Stimulated activated CD8-positive, alpha-beta memory T cell treated with anti-CD3 and anti-CD28 coated beads, Interleukin-2, amount 100 ng/mL, for 1 hour (primary cell): ENCODE measurements around the gene ITGA5.
A peak's percentile ranks its signal among the peaks of the same experiment; 100 is the strongest.

Source experiments
- DNase-seq, 2 donors: peaks; one replicate each; pipeline ENCODE4 v3.0.0-alpha.2; 2020; ENCODE audit warnings: low read depth in 2 of 2

ITGA5 gene

DNA sequence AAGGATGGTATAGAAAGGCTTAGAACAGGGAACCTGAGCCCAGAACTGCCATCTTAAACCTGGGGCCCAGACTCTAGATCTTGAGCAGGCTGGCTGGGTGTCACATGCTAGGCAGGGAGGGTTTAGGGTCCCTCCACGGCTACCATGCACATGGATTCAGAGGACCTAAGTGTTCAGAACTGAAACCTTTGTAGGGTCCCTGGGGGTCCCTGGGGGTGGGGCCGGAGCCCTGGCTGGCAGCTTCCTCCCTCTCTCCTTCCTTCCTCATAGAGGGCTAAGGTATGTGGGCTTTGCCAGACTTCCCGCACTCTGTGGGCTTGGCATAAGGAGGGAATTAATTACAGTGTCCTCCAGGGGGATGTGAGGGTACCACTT is 29.9 kb downstream of the ITGA5 start:
- no peak for DNase-seq

DNA sequence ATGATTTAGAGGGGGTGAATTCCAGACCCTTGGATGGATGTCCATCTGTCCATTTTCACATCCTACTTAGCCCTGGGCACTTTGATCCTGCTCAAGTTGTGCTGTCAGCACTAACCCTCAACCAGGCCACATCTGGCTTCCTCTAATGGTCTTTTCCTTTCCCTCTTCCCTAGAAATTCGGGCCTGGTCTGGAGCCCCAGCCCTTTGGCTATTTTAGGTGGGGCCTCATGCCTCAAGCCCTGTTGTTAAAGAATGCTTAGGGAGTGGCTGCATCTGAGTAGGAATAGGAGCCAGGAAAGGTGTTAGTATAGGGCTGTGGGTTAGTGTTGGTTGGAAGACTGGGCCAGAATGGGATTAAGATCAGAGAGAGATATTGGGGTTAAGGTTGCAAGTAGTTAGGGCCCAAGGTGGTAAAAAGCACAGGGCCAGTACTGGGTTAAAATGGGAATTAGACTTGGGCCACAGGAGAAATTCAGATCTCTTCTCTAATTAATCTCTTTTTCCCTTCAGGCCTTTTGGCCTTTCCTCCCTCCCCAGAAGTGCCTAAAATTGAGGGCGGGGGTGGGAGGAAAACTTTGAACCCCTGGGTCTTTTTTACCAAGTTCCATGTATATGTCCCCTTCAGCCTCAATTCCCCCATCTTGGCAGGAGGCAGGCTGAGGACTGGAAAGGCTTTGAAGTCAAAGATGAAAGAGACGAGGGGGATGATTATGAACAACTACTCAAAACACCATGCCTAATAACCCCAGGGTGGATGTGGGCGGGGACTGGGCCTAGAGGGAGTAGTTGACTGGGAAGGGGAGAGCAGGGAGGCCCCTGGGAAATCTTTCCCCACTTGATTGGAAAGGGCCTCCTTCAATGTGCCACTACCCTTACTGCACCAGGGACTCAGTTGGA is 30.6 kb downstream of the ITGA5 start:
- DNase-seq, result no peak

DNA sequence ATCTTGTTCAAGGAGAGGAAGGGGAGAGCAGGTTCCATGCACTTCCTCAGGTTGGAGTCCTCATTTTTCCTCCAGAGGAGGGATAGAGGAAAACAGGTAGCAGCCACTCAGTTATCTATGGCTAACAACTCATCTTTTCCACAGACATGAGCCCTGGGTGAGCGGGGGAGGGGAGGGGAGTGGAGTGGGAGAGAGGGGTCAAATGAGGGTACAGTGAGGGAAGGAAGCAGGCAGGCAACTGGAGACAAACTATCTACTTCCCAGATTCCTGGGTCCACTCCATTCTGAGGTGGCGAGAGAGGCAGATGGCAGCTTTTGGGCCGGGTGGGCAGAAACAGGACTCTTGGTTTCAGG is 32.0 kb downstream of the ITGA5 start:
- no peak for DNase-seq

DNA sequence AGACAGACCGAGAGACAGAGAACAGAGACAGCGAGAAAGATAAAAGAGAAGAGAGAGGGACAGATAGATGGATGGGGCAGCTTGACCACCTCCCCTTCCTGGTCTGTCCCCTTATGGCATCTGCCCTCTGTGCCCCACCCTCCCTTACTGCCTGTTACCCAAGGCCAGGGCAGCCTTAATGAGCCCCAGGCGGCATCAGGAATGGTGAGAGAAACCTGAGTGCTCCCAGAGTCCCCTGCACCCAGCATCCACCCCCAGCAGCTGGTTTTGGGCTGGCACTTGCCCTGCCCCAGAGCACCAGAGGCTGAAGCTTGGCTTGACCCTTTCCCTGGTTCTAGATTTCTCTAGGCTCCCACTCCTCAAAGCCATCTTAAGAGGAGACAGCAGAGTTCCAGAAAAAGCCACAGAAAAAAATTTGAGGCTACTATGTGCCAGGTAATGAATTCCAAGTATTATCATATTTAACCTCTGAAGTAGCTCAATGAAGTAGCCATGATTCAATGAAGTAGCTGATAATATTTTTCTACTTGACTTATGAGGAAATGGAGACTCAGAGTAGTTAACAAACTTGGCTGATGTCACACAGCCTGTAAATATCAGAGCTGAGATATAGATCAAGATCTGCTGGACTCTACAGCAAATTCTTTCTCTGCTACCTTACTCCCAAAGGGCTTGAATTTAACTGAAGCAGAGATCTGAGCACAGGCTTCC is 32.5 kb downstream of the ITGA5 start:
- no peak for DNase-seq

DNA sequence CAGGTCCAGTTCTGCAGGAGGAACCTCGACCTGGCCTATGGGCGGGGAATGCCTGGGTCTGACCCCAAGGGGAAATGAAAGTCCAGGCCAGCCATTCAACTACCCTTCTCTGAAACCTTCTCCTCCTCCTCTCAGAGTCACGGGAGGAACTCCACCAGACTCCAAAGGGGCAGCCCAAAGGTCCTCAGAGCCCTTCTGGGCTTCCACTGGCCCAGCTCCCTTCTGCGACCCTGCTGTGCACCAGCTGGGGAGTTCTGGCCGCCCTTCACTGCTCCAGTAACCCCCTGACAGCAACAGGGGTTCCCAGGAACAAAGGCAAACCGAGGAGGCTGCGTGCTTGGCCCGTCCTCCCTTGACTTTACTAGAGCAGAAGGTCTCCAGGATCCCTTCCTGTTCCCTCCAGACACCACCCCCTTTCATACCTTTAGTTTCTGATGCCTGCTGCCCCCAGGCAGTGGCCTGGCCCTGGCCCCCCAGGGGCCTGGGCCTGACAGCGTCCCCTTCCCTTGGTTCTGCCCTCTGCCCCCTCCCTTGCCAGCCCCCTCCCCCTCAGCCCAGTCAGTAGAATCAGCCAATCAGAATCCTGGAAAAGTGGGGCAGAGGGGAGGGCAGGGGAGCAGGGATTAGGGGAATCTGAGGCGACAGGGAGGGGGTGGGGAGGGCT is 33.7 kb downstream of the ITGA5 start:
- no peak for DNase-seq

DNA sequence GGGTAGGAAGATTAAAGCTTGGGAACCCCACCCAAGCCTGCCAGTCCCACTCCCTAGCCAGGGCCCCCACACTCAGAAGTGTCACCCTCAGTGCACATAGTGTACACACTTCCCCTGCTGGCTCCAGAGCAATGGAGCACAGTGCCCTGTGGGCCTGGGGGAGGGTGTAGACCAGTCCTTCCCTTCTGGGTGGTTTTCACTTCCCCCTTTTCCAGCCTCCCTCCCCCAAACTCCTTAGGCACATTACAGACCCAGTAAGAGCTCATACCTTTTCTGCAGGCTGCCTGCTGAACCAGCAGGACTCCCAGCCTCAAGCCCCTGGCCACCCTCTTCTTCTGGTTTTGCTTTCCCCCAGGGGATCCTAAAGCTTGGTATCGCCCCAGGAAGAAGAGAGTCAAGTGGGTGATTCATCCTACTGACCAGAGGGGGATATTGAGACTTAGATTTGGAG is 34.5 kb downstream of the ITGA5 start, which contains the start of gene ZNF385A:
ZNF385A (minus strand) TSS at position 143 of the 451 bp plus-strand sequence. CDS start 219 bp downstream, outside the sequence.
- no peak for DNase-seq

DNA sequence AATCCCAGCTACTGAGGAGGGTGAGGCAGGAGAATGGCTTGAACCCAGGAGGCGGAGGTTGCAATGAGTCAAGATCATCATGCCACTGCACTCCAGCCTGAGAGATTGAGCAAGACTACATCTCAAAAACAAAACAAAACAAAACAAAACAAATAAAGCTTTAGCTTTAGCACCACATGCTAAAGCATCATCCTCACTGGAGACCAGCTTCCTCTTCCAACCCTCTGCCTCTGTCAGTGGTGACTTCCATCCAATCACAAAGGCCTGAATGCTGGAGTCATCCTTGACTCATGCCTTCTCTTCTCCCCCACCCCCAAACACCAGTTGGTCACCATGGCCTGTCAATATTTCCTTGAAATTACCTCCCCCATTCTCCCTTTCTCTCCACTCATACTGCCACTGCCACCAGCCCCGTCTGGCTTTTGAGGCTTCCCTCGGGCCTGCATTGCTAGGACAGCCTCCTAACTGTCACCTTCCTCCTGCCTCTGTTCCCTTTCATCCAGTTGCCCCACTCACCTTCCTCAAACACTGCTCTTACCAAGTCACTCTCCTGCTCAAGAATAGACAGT is 35.9 kb downstream of the ITGA5 start:
- DNase-seq, result no peak

DNA sequence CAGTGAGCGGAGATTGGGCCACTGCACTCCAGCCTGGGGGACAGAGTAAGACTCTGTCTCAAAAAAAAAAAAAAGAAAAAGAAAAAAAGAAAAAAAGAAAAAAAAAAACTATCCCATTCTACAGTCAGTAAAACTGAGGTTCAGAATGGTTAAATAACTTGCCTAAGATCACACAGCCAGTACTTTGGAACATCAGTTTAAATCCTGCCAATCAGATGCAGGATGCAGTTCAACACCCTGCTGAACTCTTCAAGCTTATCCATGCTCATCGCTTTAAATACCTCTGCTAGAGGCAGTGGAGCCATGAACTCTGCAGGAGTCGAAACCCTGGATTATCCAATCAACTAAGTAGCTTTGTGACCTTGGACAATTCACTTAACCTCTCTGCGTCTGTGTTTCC is 37.9 kb downstream of the ITGA5 start:
- no peak for DNase-seq

DNA sequence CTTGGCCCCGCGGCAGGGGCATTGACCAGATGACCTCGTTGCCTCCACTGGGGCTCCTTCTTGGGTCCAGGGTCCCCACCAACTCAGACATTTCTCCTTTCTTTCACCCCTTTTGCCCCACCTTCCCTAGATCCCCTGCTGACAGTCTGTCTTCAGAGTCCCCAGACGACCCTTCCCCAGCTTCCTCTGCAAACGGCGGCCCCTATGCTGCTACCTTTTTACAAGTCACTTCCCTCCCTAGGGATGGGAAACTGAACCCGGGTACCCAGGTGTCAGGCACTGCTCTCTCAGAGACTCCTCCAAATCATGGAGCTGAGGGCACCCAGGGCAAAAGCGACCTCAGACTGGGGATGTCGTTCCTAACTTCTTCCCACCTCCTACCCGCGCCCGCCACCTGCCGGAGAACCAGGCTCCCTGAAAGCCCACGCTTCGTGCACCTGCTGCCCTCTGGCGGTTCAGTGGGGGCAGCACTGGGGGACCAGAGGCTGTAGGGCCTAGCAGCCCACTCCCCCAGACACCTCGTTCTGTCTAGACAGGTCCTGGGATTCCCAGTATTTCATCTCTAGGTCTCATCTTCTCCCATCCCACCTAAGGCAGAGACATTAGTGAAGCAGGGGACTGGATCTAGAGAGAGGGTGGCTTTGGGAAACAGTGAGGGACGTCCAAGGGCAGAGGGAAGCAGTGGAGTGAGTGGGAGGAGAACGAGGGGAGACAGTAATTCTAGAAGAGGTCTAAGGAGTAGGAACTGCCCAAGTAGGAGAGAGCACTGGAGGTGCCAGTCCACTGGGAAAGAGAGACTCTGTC is 39.5 kb downstream of the ITGA5 start:
- DNase-seq, result peak; percentile 71 to 79

DNA sequence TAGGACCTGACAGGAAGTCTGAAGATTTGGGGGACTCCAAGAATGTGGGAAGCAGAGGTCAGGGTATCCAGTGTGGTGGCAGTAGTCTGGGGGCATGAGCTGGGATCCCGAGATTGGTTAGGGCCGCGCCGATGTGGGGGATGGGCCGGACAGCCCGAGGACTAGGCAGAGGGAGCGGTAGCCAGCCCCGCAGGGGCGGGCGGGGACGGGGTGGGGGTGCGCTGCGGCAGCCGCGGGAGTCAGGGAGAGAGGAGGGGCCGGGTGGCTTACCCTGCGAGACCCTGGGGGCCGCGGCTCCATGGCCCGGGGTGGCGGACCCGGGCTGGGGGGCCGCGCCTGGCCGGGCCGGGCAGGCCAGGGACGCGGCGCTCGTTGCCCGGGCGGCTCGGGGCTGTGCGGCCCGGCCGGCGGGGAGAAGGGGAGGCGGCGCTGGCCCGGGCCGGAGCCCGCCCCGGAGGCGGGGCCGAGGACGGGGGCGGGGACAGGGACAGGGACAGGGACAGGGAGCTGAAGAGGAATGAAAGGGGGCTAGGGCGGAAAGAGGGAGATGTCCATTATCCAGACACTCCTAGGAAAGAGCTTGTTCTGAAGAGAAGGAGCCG is 40.2 kb downstream of the ITGA5 start:
- DNase-seq, result no peak

DNA sequence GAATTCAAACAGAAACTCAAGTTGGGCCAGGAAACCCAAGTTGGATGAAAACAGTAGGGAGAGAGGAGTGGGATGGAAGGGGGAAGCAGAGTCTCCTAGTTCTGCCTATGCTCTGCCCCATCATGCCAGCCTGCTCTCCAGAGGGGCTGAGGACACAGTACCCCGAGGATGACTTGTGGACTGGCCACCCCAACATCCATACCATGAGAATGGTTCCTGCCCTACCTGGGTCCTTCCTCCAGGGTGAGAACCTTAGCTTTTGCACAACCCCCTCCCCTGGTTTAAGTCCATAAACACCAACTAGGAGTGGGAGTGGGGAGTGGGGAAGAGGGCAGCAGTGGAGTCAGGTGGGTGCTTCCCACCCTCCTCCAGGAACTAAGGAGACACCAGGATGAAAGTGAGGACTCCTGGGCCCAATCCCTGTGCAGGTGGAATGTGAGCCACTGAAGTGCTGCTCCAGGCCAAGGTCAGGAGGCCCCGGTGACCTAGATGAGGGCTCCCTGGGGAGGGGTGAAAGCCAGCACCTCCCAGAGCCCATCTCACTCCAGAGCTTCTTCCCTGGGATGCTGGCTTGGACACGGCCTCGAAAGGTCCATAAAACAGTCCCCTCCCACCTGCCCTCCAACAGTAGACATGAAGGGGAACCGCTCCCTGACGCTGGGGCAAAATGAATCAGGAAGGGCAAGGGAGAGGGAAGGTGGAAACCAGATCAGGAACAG is 41.1 kb downstream of the ITGA5 start:
- DNase-seq, result no peak

DNA sequence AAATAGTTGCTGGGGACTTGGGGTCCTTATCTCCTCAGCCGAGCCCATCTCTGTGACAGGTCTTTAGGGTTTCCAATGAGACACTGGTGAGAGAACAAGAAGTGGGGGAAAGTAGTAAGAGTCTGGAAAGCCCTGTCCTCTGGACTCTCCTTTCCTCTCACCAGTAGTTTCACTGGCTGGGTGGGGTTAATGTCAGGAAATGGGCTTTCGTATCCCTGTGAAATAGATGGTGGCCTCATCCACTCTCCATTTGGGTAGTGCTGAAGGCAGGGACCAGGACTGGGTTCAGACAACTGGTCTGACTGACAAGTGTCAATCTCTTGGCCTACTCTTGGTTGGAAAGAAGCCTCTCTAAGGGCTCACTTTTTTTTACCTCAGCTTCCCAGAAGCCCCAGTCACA is 42.1 kb downstream of the ITGA5 start:
- DNase-seq, result no peak

DNA sequence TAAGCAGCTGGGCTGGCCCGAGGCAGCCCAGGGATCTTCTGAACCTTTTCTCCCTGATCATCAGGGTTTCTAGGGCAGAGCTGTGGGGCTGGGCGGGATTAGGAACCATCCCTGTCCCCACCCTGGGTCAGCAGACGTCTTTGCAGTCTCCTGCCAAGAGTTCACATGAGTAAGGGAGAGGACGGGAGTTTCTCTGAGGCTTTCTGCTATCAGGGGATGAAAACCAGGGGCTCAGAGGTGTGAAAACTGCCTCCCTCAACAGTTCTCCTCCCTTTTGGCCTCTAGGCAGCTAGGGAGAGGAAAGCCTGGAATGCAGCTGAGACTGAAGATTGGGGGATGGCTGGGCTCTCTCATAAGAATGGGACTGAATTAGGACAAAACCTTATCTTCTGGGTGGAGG is 42.5 kb downstream of the ITGA5 start:
- no peak for DNase-seq

DNA sequence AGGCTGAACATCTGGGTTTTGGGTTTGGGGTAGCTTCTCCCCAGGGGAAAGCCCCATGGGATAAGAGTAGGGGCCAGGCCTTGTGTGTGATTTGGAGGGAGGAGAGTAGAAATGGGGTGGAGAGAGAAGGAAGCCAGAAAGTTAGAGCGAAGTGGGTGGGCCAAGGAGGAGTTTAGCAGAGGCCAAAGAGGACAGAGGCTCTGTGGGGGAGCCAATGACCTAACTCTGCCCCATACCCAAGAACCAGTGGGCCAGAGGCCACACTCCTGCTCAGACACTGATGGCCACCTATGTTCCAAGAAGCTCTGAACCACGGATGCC is 43.8 kb downstream of the ITGA5 start:
- no peak for DNase-seq

DNA sequence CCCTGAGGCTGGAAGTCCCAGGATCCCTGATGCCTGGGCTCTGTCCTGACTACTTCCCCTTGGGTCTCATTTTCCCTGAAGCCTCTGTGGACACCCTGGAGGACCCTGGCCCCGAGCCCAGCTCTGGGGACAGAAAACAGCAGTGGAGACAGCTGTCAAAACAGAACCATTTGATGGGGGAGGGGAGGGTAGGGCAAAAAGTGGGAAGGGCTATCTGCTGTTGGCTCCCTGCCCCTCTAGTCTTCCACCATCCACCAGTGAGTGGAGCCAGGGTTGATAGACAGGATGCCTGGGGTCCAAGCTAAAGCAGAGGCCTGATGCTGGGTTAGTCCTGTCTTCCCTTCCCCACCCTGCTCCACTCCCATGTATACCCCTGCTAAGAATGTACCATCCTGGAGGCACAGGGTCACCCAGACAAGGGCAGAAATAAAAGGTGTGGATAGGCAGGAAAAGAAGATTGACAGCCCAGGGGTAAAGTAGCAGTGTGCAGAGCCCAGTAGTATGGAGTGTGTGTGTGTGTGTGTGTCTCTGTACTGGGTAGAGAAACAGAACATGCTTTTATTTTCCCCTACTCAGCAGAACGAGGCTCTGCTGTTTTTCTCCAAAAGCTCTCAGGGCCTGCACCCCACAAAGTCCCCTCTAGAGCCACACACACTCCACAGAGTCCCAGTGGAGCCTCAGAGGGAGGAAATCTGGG is 44.4 kb downstream of the ITGA5 start:
- no peak for DNase-seq

DNA sequence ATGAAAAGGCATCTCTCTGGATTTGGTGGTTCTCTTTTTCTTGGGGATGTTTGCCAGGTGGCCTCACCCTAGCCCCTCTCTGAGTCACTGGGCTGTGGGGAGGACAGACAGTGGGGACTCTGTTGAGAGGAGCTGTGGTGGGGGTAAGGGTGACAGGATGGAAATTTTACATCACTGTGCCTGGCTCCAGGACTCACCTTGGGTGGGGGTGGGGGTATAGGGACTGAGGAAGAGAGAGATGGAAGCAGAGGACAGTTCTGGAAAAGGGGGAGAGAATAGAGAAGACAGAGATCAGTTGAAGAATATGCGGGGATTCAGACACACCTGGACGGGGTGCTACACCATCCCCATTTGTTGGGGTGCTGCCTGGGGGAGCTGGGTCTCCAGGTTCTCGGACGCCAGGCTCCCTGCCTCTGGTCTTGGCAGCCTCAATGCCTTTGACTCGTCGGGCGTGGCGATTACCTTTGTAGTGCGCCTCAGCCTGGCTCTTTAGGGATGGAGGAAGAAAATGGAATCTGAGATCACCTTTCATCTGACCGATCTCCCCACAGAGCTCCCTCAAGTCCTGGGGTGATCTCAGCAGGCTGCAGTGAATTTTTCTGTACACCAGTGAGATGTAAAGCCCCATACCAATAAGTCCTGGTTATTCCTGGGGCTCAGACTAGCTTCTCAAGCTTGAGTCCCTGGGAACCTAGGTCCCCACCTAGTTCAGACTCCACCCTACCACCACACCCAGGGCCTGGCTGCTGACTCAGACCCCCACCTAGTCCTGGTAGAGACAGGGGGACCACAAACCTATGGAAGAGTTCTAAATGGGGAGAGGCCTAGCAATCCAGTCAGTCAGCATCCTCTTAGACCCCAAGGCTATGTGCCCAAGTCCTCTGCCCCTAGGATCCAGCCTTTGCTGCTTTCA is 45.2 kb downstream of the ITGA5 start:
- no peak for DNase-seq

DNA sequence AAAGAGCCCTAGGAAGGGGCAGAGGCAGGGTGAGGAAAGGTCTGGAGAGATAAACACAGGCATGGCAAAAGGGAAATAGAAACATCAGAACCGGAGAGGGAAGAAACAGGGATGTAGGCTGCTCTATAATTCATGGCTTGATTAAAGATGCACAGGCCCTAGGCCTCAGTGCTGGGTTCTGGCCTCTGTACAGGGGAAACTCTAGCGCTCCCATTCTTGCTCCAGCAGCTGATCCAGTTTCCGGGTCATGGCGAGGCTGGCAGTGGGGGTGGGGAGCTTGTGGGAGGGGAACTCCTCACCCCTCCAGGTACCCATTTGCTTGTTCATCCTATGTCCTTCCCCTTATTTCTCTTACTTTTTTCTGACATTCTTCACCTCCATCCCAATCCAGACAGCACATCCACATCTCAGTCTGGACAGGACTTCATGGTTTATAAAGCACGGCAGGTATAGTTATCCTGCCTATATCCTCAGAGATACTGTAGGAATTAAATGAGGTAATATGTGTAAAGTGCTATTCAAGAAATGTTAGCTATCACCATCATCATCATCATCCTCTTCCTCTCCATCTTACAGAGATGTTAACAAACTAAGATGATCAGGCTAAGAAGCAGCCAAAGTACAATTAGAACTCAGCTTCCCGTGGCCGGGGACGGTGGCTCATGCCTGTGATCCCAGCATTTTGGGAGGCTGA is 46.8 kb downstream of the ITGA5 start:
- DNase-seq, result no peak
